T-helper 2 cell treated with Interferon-gamma antibody and Interleukin-4, amounts not matched to agents 5 μg/mL and 100 μg/mL, for 36 hours (primary cell): ENCODE measurements around the gene USP36.
A peak's percentile ranks its signal among the peaks of the same experiment; 100 is the strongest.

Experiments used
- DNase-seq: peaks from one replicate; pipeline ENCODE4 v3.0.0; 2021; ENCODE audit warnings: low spot score
- H3K27ac Mint-ChIP-seq: one replicate; pipeline ENCODE4 v1.8.0; 2021; ENCODE audit warnings: mild to moderate bottlenecking, mixed read lengths
- H3K27me3 Mint-ChIP-seq: one replicate; pipeline ENCODE4 v1.8.0; 2021; ENCODE audit warnings: low read depth, mixed read lengths
- H3K36me3 Mint-ChIP-seq: one replicate; pipeline ENCODE4 v1.8.0; 2021; ENCODE audit warnings: low read depth, mixed read lengths
- H3K4me1 Mint-ChIP-seq: one replicate; pipeline ENCODE4 v1.8.0; 2021; ENCODE audit warnings: low read depth, mixed read lengths
- H3K4me3 Mint-ChIP-seq: one replicate; pipeline ENCODE4 v1.8.0; 2022; ENCODE audit warnings: mild to moderate bottlenecking, moderate library complexity, mixed read lengths
- H3K9me3 Mint-ChIP-seq: one replicate; pipeline ENCODE4 v1.8.0; 2021; ENCODE audit warnings: mixed read lengths

The USP36 gene

GRCh38 chr17:78839762-78840529, 668 bp downstream of the USP36 start:
- no peaks in the 10 kb centered on the region for H3K9me3 Mint-ChIP-seq
- peaks cover 33% of the 10 kb centered on the region for H3K36me3 Mint-ChIP-seq
- peak overlapping the region; percentile 95 for H3K4me3 Mint-ChIP-seq
- DNase-seq = peak; percentile 63
- peak overlapping the region; percentile 96 for H3K27ac Mint-ChIP-seq
- no peaks in the 10 kb centered on the region for H3K27me3 Mint-ChIP-seq
- H3K4me1 Mint-ChIP-seq = peaks cover 30% of the 10 kb centered on the region

- no peaks in the 10 kb centered on the region for H3K27me3 Mint-ChIP-seq
- peaks cover 30% of the 10 kb centered on the region for H3K4me1 Mint-ChIP-seq
- no peaks in the 10 kb centered on the region for H3K9me3 Mint-ChIP-seq
- H3K27ac Mint-ChIP-seq = peak overlapping the region; percentile 96
- no peak for DNase-seq
- H3K36me3 Mint-ChIP-seq = peaks cover 34% of the 10 kb centered on the region
- peak overlapping the region; percentile 95 for H3K4me3 Mint-ChIP-seq
Observed at GRCh38 chr17:78839235-78839761, 1.3 kb downstream of the USP36 start.

- Mint-ChIP-seq H3K4me1 (peaks cover 30% of the 10 kb centered on the region), H3K4me3 (peak overlapping the region; percentile 95), H3K36me3 (peaks cover 39% of the 10 kb centered on the region), H3K27me3 (no peaks in the 10 kb centered on the region), H3K27ac (peak overlapping the region; percentile 96), H3K9me3 (no peaks in the 10 kb centered on the region)
- DNase-seq = no peak
Observed at GRCh38 chr17:78838574-78839005, 2.0 kb downstream of the USP36 start.

- no peak overlapping the region for H3K4me3 Mint-ChIP-seq
- H3K4me1 Mint-ChIP-seq = peaks cover 20% of the 10 kb centered on the region
- DNase-seq = no peak
- H3K36me3 Mint-ChIP-seq = peaks cover 57% of the 10 kb centered on the region
- H3K27ac Mint-ChIP-seq = peak overlapping the region; percentile 12
- no peaks in the 10 kb centered on the region for H3K9me3 Mint-ChIP-seq
- no peaks in the 10 kb centered on the region for H3K27me3 Mint-ChIP-seq
Observed at GRCh38 chr17:78836420-78837021, 4.1 kb downstream of the USP36 start.

GRCh38 chr17:78834571-78834970, 6.0 kb downstream of the USP36 start:
- peaks cover 16% of the 10 kb centered on the region for H3K4me1 Mint-ChIP-seq
- no peak overlapping the region for H3K27ac Mint-ChIP-seq
- H3K4me3 Mint-ChIP-seq = no peak overlapping the region
- no peaks in the 10 kb centered on the region for H3K27me3 Mint-ChIP-seq
- DNase-seq = no peak
- H3K9me3 Mint-ChIP-seq = no peaks in the 10 kb centered on the region
- peaks cover 63% of the 10 kb centered on the region for H3K36me3 Mint-ChIP-seq

- peaks cover 70% of the 10 kb centered on the region for H3K36me3 Mint-ChIP-seq
- no peak overlapping the region for H3K27ac Mint-ChIP-seq
- no peak for DNase-seq
- H3K27me3 Mint-ChIP-seq = no peaks in the 10 kb centered on the region
- H3K4me1 Mint-ChIP-seq = peaks cover 3% of the 10 kb centered on the region
- no peak overlapping the region for H3K4me3 Mint-ChIP-seq
- H3K9me3 Mint-ChIP-seq = no peaks in the 10 kb centered on the region
Observed at GRCh38 chr17:78832541-78832810, 8.1 kb downstream of the USP36 start.

GRCh38 chr17:78831688-78832540, 8.7 kb downstream of the USP36 start:
- no peaks in the 10 kb centered on the region for H3K9me3 Mint-ChIP-seq
- no peak overlapping the region for H3K27ac Mint-ChIP-seq
- H3K36me3 Mint-ChIP-seq = peaks cover 68% of the 10 kb centered on the region
- H3K4me1 Mint-ChIP-seq = peaks cover 3% of the 10 kb centered on the region
- no peaks in the 10 kb centered on the region for H3K27me3 Mint-ChIP-seq
- DNase-seq = no peak
- no peak overlapping the region for H3K4me3 Mint-ChIP-seq

GRCh38 chr17:78829477-78829876, 11.1 kb downstream of the USP36 start:
- no peak for DNase-seq
- H3K36me3 Mint-ChIP-seq = peaks cover 65% of the 10 kb centered on the region
- no peaks in the 10 kb centered on the region for H3K9me3 Mint-ChIP-seq
- H3K4me3 Mint-ChIP-seq = no peak overlapping the region
- peaks cover 13% of the 10 kb centered on the region for H3K4me1 Mint-ChIP-seq
- no peaks in the 10 kb centered on the region for H3K27me3 Mint-ChIP-seq
- H3K27ac Mint-ChIP-seq = no peak overlapping the region

- no peak for DNase-seq
- H3K27ac Mint-ChIP-seq = peak overlapping the region; percentile 29
- H3K4me3 Mint-ChIP-seq = no peak overlapping the region
- peaks cover 68% of the 10 kb centered on the region for H3K36me3 Mint-ChIP-seq
- H3K4me1 Mint-ChIP-seq = peaks cover 18% of the 10 kb centered on the region
- no peaks in the 10 kb centered on the region for H3K27me3 Mint-ChIP-seq
- H3K9me3 Mint-ChIP-seq = no peaks in the 10 kb centered on the region
Observed at GRCh38 chr17:78828470-78829185, 12.0 kb downstream of the USP36 start.

GRCh38 chr17:78826836-78827509, 13.6 kb downstream of the USP36 start:
- Mint-ChIP-seq H3K27me3 (no peaks in the 10 kb centered on the region), H3K36me3 (peaks cover 70% of the 10 kb centered on the region), H3K9me3 (no peaks in the 10 kb centered on the region), H3K4me1 (peaks cover 24% of the 10 kb centered on the region), H3K27ac (no peak overlapping the region), H3K4me3 (no peak overlapping the region)
- DNase-seq = no peak

- no peaks in the 10 kb centered on the region for H3K27me3 Mint-ChIP-seq
- DNase-seq = no peak
- H3K9me3 Mint-ChIP-seq = no peaks in the 10 kb centered on the region
- H3K36me3 Mint-ChIP-seq = peaks cover 69% of the 10 kb centered on the region
- peaks cover 25% of the 10 kb centered on the region for H3K4me1 Mint-ChIP-seq
- H3K27ac Mint-ChIP-seq = no peak overlapping the region
- no peak overlapping the region for H3K4me3 Mint-ChIP-seq
Observed at GRCh38 chr17:78826421-78826820, 14.2 kb downstream of the USP36 start.

- Mint-ChIP-seq H3K36me3 (peaks cover 74% of the 10 kb centered on the region), H3K4me1 (peaks cover 30% of the 10 kb centered on the region), H3K27ac (no peak overlapping the region), H3K9me3 (no peaks in the 10 kb centered on the region), H3K27me3 (no peaks in the 10 kb centered on the region), H3K4me3 (no peak overlapping the region)
- DNase-seq = no peak
Observed at GRCh38 chr17:78825696-78826095, 14.9 kb downstream of the USP36 start.

- DNase-seq = no peak
- Mint-ChIP-seq H3K4me1 (peaks cover 44% of the 10 kb centered on the region), H3K27me3 (no peaks in the 10 kb centered on the region), H3K27ac (peak overlapping the region; percentile 52), H3K9me3 (no peaks in the 10 kb centered on the region), H3K36me3 (peaks cover 78% of the 10 kb centered on the region), H3K4me3 (no peak overlapping the region)
Observed at GRCh38 chr17:78824240-78824639, 16.4 kb downstream of the USP36 start.
